Suprapubic skin (tissue), 4 donors: Measurements from ENCODE around the gene IFI27L2.

ENCODE experiments used
- EP300 ChIP-seq: sonication (generic); formaldehyde crosslinking; IDR thresholded peaks from one replicate; pipeline ENCODE4 v1.6.1; 2017; ENCODE audit warnings: antibody characterized with exemption
- POLR2A ChIP-seq, 2 donors: fragments of 450-650 bp; IDR thresholded peaks; one replicate each; pipeline ENCODE4 v1.6.1; 2017; ENCODE audit warnings: antibody characterized with exemption in 2 of 2, mild to moderate bottlenecking in 2 of 2, moderate library complexity in 2 of 2
- POLR2AphosphoS5 ChIP-seq, 3 donors: sonication (generic); formaldehyde crosslinking; IDR thresholded peaks; one replicate each; pipeline ENCODE4 v1.6.1; 2017; ENCODE audit warnings: antibody characterized with exemption in 3 of 3
- TF ChIP-seq, protein P1 (sequence below), 2 donors: fragments of 200-600 bp in 1 of 2; fragments of 450-650 bp in 1 of 2; sonication (generic) in 1 of 2; IDR thresholded peaks; one replicate each; pipeline ENCODE4 v1.5.1; 2016 to 2019; ENCODE audit warnings: antibody characterized with exemption in 2 of 2, mild to moderate bottlenecking in 1 of 2, moderate library complexity in 1 of 2

DNA sequence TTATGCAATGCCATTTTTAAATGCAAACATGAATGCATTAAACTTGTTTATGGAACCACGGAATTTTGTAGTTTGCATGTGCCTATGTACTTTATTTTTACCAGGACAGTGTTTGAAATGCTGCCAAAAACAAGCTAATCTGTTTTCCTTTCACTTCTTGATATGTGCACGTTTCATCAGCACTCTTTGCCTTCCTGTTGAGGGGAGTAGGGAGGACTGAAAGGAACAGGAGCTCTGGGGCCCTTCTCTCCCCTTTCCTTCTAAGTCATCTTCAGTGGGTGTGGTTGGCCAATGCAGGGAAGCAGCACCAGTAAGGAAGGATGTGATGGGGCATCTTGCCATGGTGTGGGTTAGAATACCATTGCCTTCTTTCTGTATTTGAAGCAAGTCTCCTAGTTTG, 32.6 kb upstream of the IFI27L2 start:
- TF ChIP-seq, protein P1, sequence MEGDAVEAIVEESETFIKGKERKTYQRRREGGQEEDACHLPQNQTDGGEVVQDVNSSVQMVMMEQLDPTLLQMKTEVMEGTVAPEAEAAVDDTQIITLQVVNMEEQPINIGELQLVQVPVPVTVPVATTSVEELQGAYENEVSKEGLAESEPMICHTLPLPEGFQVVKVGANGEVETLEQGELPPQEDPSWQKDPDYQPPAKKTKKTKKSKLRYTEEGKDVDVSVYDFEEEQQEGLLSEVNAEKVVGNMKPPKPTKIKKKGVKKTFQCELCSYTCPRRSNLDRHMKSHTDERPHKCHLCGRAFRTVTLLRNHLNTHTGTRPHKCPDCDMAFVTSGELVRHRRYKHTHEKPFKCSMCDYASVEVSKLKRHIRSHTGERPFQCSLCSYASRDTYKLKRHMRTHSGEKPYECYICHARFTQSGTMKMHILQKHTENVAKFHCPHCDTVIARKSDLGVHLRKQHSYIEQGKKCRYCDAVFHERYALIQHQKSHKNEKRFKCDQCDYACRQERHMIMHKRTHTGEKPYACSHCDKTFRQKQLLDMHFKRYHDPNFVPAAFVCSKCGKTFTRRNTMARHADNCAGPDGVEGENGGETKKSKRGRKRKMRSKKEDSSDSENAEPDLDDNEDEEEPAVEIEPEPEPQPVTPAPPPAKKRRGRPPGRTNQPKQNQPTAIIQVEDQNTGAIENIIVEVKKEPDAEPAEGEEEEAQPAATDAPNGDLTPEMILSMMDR (IDR thresholded peaks at IDR 0.05): no peak
- TF ChIP-seq POLR2A (IDR thresholded peaks at IDR 0.05) (no peak), POLR2AphosphoS5 (IDR thresholded peaks at IDR 0.05) (no peak), EP300 (no peak)
